A673 (cell line): ENCODE measurements around the gene ZNF513. TPM values are rescaled to one million over a fixed set of nuclear protein-coding genes. Genes with fewer than 3 reads are reported as not detected.

ENCODE experiments used
- BruUV-seq: library from RNA; stranded (reverse); fragments of 400-500 nt; replicated peaks from 2 replicates; lab custom pipeline; 2021; lab: Mats Ljungman, UMichigan
- CTCF ChIA-PET: fragments of 300-600 bp; sonication (Branson Sonifier 250); formaldehyde crosslinking; loops from one replicate; lab custom pipeline; 2022; ENCODE audit warnings: antibody characterized with exemption; lab: Charles Lee
- POLR2A ChIA-PET: fragments of 300-600 bp; sonication (Branson Sonifier 250); formaldehyde crosslinking; loops from one replicate; lab custom pipeline; 2022; ENCODE audit warnings: antibody characterized with exemption; ENCODE audit not compliant: low non-redundant PET; lab: Charles Lee
- DNase-seq: peaks from one replicate; pipeline ENCODE4 v3.0.0-alpha.2; 2015; ENCODE audit warnings: low spot score
- H3K27ac ChIP-seq: fragments of 200-600 bp; sonication (generic); 2 replicates; pipeline ENCODE4 v1.5.1; 2016; ENCODE audit warnings: mixed run types, low read depth, mild to moderate bottlenecking, mixed read lengths, antibody characterized with exemption, low read length; ENCODE audit not compliant: poor library complexity, severe bottlenecking
- H3K27me3 ChIP-seq: fragments of 200-600 bp; sonication (generic); replicated peaks from 2 replicates; pipeline ENCODE4 v1.6.1; 2017; ENCODE audit warnings: mixed run types, low read depth, mild to moderate bottlenecking, mixed read lengths, antibody characterized with exemption, low read length; ENCODE audit not compliant: insufficient read depth, poor library complexity
- H3K36me3 ChIP-seq: fragments of 200-600 bp; sonication (generic); 2 replicates; pipeline ENCODE4 v1.6.1; 2016; ENCODE audit warnings: mixed run types, mild to moderate bottlenecking, mixed read lengths, antibody characterized with exemption, low read length; ENCODE audit not compliant: insufficient read depth, poor library complexity, severe bottlenecking
- H3K4me1 ChIP-seq: fragments of 200-600 bp; sonication (generic); 2 replicates; pipeline ENCODE4 v1.6.1; 2017; ENCODE audit warnings: mixed run types, mild to moderate bottlenecking, mixed read lengths, antibody characterized with exemption, low read length; ENCODE audit not compliant: insufficient read depth, poor library complexity, severe bottlenecking
- H3K4me3 ChIP-seq: fragments of 200-600 bp; sonication (generic); 2 replicates; pipeline ENCODE4 v1.5.1; 2016; ENCODE audit warnings: low read depth, mixed run types, mild to moderate bottlenecking, mixed read lengths, low read length; ENCODE audit not compliant: poor library complexity, severe bottlenecking
- H3K9me3 ChIP-seq: fragments of 200-600 bp; sonication (generic); 2 replicates; pipeline ENCODE4 v1.6.1; 2016; ENCODE audit warnings: mixed run types, low read depth, mild to moderate bottlenecking, mixed read lengths, antibody characterized with exemption, low read length; ENCODE audit not compliant: poor library complexity, severe bottlenecking
- CTCF ChIP-seq: fragments of 300-800, 200-600 bp; sonication (generic); conservative IDR thresholded peaks from 2 replicates; pipeline ENCODE4 v1.5.1; 2017; ENCODE audit warnings: low read depth, mild to moderate bottlenecking, antibody characterized with exemption, low read length, moderate library complexity, mixed read lengths
- EZH2 ChIP-seq: fragments of 200-600 bp; sonication (generic); IDR thresholded peaks from 2 replicates; pipeline ENCODE4 v1.6.1; 2017; ENCODE audit warnings: borderline replicate concordance, low read depth, mild to moderate bottlenecking, mixed read lengths, antibody characterized with exemption, low read length; ENCODE audit not compliant: poor library complexity, severe bottlenecking
- intact Hi-C: fragments of 100-400 bp; cut with micrococcal nuclease; formaldehyde crosslinking; loops from one replicate; pipeline ENCODE4 v1.10.0; 2022; ENCODE audit not compliant: unreplicated experiment
- total RNA-seq: library from RNA; stranded (reverse); gene quantifications from 2 replicates; pipeline ENCODE4 v1.2.3, GENCODE V29; 2021

The ZNF513 gene
- total RNA-seq, 1 experiment from 2014 or later, result 21.3 TPM

GRCh38 chr2:27381577-27382181 lies 1.1 kb upstream of the ZNF513 start:
- H3K4me3 ChIP-seq, result no peak overlapping the region
- H3K27me3 ChIP-seq, result no peaks in the 10 kb centered on the region
- H3K4me1 ChIP-seq, result peaks cover 15% of the 10 kb centered on the region
- BruUV-seq, result TSS peak; percentile 83
- POLR2A ChIA-PET, result no interaction called here
- H3K36me3 ChIP-seq, result peaks cover 71% of the 10 kb centered on the region
- H3K9me3 ChIP-seq, result no peaks in the 10 kb centered on the region
- intact Hi-C loops, result no loop called here
- peak overlapping the region; percentile 89 for H3K27ac ChIP-seq
- DNase-seq, result no peak
- TF ChIP-seq CTCF (no peak), EZH2 (no peak)
- CTCF ChIA-PET, result no interaction called here

- Histone ChIP-seq H3K36me3 (peaks cover 75% of the 10 kb centered on the region), H3K27me3 (no peaks in the 10 kb centered on the region), H3K4me3 (peak overlapping the region; percentile 74), H3K4me1 (peaks cover 15% of the 10 kb centered on the region), H3K27ac (peak overlapping the region; percentile 89), H3K9me3 (no peaks in the 10 kb centered on the region)
- TF ChIP-seq CTCF (no peak), EZH2 (no peak)
- CTCF ChIA-PET, result interaction anchor here (1.5 kb wide), 1 partner anchor 303 kb away, joined by 4 read pairs; no protein-coding TSS in a partner anchor
- POLR2A ChIA-PET, result interaction anchor here (0.6 kb wide), 1 partner anchor 1031 kb away, joined by 6 read pairs; no protein-coding TSS in a partner anchor
- intact Hi-C loops, result no loop called here
- no TSS peak for BruUV-seq
- no peak for DNase-seq
These were observed 503 bp downstream of the ZNF513 start for GRCh38 chr2:27379836-27380625.

GRCh38 chr2:27379383-27379835 lies 1.1 kb downstream of the ZNF513 start:
- TF ChIP-seq EZH2, result no peak
- TF ChIP-seq CTCF, result no peak
- no TSS peak for BruUV-seq
- peaks cover 75% of the 10 kb centered on the region for H3K36me3 ChIP-seq

More at GRCh38 chr2:27379383-27379835, 1.1 kb downstream of the ZNF513 start:
- peak; percentile 18 for DNase-seq
- ChIA-PET POLR2A (no interaction called here), CTCF (interaction anchor here (1.5 kb wide), 1 partner anchor 304 kb away, joined by 4 read pairs; no protein-coding TSS in a partner anchor)
- H3K27ac ChIP-seq, result peak overlapping the region; percentile 89
- peaks cover 15% of the 10 kb centered on the region for H3K4me1 ChIP-seq
- intact Hi-C loops, result no loop called here
- no peaks in the 10 kb centered on the region for H3K27me3 ChIP-seq
- no peaks in the 10 kb centered on the region for H3K9me3 ChIP-seq
- H3K4me3 ChIP-seq, result peak overlapping the region; percentile 74
